AG09319 (cell line): Measurements from ENCODE around the gene IER5L.

Experiments used
- DNase-seq: peaks from one replicate; pipeline ENCODE4 v3.0.0-alpha.2; 2010; ENCODE audit warnings: low read depth; ENCODE audit errors: extremely low read depth
- CTCF ChIP-seq: IDR thresholded peaks from 2 replicates; pipeline ENCODE4 v1.5.1; 2011; ENCODE audit warnings: low read depth, mild to moderate bottlenecking, inconsistent platforms, low read length, moderate library complexity

Gene IER5L

DNA sequence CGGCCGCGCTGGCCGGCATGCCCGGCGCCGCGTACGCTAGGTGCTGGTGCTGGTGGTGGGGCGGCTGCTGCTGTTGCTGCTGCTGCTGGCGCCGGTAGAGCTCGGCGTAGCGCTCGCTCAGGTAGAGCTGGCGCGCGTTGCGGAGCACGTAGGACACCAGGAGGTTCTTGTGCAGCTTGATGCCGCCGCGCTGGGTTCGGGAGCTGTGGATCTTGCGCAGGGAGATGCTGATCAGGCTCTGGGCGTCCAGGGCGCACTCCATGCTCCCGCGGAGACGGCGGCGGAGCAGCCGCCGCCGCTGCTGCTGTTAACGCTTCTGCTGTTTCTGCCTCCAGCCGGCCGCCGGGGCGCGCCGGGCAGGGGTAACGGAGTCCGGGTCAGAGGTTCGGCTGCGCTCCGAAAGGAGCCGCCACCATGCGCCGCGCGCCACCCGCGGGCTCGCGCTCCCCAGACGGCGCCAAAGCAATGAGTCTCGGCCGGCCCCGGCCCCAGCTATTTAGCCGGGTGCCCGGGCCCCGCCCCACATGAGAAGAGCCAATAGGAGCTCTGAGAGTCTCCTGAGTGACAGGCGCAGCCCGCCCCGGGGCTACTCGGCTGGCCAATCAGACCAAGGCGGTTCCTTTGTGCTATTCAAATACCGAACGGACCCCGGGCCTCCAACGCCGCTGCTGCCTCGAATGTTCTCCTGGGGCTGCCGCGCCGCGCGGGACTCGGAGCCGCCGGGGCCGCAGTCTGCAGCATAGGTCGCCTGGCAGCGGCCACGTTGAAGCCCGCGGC lies at the start of gene IER5L:
Gene IER5L, minus strand, starts transcription at position 471 of the 777 bp plus-strand sequence. Its CDS starts 209 bp downstream, at position 262.
- DNase-seq = peak; percentile 90
- TF ChIP-seq CTCF = no peak; the same call in 1 of the 2 replicates

DNA sequence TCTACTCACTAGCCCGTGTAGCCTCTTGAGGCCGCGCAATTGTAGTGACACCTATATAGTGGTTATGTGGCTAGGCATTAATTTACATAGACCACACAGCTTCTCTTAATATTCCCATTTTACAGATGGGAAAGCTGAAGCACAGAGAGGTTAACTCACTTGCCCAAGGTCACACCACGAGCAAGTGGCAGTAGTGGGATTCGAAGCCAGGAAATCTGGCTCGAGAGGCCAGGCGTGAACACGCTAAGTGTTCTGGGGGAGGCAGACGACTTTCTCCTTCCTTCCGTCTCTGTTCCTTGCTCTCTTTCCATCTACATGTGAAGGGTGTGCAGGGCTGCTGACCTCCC lies 49.8 kb upstream of the IER5L start:
- no peak for TF ChIP-seq CTCF
- no peak for DNase-seq

- DNase-seq = peak; percentile 69
- no peak; the same call in 1 of the 2 replicates for TF ChIP-seq CTCF
These were observed 47.8 kb upstream of the IER5L start for GRCh38 chr9:129225815-129226214.

DNA sequence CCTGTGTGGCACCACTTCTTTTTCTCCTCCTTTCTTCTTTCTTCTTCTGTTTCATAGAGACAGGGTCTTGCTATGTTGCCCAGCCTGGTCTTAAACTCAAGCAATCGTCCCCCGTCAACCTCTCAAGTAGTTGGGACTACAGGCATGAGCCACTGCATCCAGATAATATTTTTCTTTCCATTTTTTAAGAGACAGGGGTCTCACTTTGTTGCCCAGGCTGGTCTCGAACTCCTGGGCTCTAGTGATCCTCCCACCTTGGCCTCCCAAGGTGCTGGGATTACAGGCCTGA lies 47.4 kb upstream of the IER5L start:
- DNase-seq = no peak
- TF ChIP-seq CTCF = no peak

DNA sequence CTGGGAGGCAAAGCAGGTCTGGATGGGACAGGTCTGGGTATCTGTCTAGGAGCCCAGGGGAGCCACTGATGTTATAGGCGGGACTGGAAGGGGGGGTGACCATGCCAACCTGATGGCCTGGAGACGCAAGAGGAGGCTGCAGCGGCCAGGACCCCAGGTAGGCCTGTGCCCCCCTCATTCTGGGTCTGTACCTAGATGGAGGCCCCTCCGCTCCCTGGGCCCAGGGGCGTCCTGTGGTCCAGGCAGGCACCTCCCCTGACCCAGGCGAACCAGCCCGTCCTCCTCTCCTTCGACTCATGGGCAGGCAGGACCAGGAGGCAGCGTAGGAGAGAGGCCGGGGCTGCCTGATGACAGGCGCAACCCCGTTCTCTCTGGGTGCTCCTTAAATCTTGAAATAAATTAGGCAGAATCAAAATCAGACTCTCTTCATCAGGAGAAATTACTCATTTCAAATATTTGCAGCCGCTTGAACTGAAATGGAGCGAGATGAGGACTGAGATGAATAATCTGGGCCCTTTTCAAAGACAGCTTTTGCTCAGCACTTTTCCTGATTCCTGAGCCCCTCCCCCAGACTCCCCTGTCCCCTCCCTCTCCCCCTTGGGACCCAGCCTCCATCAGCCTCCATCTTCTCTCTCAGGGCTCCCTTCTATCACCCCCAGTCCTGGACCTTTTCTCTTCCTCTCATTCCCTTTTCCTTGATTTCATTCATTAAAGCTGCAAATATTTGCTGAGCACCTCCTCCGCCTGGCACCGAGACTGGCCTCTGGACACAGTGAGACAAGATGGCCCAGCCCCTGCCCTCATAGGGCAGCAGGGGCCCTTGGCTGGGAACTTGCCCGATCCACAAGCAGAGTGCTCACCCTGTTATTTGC lies 46.8 kb upstream of the IER5L start:
- no peak for TF ChIP-seq CTCF
- DNase-seq = no peak

DNA sequence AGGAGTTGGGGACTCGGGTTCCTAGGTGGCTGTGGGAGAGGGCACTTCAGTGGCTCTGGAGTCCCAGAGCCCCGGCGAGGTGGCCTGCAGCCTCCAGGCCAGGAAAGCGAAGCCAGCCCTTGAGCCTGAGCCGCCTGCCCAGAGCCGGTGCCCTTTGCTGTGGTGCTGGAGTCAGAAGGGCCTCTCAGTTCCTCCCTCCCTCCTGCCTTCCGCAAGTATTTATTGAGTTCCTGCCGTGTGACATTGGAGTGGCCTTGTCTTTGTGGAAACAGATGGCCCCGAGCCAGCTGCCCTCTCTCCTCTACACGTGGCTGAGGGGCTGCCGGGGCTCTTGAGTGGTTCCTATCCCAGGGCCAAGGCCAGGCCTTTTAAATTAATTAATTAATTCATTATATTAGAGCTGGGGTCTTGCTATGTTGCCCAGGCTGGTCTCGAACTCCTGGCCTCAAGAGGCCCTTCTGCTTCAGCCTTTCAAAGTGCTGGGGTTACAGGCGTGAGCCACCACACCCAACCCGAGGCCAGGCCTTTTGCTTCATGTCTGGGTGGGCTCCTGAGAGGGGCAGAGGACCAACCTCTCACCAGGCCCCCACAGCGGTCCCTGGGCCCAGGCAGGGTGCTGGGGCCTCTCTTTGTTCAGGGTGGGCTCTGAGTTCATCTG lies 45.6 kb upstream of the IER5L start:
- no peak for TF ChIP-seq CTCF
- DNase-seq = no peak

DNA sequence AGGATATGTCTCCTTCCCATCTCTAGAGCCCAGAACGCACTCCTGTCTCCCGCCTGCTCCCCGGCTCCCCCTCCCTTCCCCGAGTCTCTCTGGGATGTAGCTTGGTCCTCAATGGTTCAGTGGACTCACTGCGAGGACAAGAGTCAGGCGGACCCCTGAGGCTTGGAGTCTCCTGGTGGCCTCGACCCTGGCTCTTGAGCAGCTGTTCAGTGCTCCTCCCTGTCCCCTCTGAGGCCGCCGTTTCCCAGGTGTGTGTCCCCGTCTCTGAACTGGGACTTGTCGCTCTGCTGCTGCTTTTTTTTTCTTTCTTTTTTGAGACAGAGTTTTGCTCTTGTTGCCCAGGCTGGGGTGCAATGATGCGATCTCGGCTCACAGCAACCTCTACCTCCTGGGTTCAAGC lies 44.8 kb upstream of the IER5L start:
- no peak for DNase-seq
- no peak for TF ChIP-seq CTCF
